GM11168 (cell line): Measurements from ENCODE around the gene VGF.
"Not testable (repeated sequence)": the region's sequence is repeated elsewhere in the genome, so short reads cannot be mapped to it uniquely, and the experiment has no call there.

ENCODE experiments used
- in situ Hi-C: fragments of 300-500 bp; cut with MboI; formaldehyde crosslinking; loops from one replicate; pipeline ENCODE4 v1.12.0; 2022; ENCODE audit warnings: low sequenced_read_pairs; ENCODE audit not compliant: unreplicated experiment

VGF gene

DNA sequence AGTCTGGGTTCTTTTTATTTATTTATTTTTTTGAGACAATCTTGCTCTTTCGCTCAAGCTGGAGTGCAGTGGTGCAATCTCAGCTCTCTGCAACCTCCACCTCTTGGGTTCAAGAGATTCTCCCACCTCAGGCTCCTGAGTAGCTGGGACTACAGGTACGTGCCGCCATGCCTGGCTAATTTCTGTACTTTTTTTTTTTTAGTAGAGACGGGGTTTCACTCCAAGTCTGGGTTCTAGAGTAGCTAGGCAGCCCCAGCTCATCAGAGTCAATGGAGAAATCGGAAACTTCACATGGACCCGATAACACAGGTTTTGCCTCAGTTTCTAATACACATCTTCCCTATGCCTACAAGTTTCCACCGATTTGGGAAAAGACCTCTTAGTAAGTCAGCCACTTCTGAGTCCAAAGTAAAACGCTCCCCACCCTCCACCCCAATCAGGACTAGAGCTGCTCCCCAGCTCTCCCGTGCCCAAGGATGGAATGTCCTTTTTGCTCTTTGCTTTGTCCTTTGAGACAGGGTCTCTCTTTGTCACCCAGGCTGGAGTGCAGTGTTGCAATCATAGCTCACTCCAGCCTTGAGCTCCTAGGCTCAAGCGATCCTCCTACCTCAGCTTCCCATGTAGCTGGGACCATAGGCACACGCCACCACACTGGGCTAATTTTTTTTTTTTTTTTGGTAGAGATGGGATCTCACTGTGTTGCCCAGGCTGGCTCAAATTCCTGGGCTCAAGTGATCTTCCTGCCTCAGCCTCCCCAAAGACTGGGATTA, 42.3 kb downstream of the VGF start:
- in situ Hi-C loops, result no loop called here

DNA sequence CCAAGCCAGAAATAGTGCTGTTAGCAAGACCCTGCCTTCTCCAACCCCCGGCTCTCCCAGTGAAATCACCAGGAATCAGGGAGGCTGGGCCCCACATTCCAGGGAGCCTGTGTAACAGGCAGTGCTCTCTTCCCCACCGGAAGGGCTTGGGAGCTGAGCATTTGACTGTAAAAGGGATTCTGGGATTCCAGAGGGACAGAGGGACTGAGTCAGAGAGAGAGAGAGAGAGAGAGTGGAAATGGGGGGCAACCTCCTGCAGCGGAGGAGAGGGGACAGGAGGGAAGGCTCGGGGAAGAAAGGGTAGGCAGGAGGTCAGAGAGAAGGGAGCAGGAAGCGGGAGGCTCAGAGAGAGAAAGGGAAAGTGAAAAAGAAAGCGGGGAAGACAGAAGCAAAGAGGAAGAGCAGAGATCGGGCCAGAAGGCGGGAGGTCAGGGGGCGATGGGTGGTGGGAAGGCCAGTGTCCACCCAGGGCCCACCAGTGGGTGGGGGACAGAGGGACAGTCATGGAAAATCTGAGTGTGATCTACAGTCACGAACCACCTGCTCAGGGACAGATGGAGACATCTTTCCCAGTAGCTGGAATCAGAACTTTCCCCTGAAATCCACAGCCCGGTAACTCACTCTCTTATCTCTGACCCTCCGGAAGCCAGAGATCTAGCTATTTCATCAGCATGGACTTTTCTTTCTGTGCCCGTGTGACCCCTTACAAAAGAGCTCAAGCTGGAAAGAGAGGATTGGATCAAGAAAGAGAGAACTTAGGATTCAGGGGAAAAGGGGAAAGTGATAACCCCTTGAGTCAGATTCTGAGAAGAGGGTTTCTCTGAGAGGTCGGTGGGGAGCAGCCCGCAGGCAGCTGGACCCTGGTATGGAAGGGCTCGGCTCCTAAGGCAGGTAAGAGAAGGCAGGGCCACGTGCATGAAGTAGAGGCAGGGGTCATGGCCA, 43.1 kb downstream of the VGF start:
- in situ Hi-C loops, result no loop called here

DNA sequence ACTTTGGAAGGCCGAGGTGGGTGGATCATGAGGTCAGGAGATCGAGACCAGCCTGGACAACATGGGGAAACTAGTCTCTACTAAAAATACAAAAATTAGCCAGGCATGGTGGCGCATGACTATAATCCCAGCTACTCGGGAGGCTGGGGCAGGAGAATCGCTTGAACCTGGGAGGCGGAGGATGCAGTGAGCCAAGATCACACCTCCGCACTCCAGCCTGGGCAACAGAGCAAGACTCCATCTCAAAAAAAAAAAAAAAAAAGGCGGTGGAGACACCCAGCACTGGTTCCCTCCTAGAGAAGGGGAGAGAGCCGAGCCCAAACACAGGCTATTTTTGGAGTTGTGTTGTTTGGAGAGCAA, 43.8 kb downstream of the VGF start:
- in situ Hi-C loops, result not testable (repeated sequence)

DNA sequence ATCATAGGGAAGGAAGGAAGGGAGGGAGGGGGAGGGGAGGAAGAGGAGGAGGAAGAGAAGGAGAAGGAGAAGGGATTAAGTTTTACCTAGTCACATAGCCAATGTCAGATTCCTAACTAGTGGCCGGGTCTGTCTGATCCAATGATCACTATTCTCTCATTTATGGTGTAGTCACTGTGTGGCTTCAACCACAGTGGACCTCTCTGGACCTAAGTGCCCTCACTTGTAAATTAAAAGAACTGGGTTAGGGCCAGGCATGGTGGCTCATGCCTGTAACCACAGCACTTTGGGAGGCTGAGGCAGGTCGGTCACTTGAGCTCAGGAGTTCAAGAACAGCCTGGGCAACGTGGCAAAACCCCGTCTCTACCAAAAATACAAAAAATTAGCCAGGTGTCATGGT, 45.1 kb downstream of the VGF start:
- in situ Hi-C loops, result no loop called here

DNA sequence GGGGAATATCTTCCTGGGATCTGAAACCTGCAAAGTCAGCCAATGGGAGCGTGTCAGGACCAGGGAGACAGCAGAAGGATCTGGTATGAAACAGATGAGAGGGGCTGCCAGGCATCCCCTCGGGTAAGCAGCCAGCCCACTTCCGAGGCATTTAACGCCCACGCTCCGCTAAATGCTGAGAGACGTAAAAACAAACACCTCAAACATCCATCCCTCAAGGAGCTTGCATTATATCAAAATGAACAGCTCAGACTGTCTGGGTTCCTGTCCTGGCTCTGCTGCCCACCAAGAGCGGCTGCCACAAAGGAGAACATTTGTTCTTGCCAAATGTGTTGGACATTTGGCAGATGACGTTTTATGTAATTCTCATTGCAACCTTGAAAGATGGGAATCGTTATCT, 45.5 kb downstream of the VGF start:
- in situ Hi-C loops, result no loop called here

DNA sequence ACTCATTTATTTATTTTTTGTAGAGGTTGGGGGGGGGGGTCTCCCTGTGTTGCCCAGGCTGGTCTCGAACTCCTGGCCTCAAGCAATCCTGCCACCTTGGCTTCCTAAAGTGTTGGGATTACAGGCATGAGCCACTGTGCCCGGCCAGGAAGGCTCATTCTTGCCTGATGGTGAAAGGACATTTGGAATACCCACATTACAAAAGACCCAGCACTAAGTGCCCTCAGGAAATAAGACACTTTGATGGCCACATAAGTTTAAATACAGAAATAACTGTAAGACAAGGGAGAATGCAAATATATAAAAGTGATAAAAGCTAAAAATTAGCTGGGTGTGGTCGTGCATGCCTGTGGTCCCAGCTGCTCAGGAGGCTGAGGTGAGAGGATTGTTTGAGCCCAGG, 46.5 kb downstream of the VGF start:
- in situ Hi-C loops, result no loop called here

DNA sequence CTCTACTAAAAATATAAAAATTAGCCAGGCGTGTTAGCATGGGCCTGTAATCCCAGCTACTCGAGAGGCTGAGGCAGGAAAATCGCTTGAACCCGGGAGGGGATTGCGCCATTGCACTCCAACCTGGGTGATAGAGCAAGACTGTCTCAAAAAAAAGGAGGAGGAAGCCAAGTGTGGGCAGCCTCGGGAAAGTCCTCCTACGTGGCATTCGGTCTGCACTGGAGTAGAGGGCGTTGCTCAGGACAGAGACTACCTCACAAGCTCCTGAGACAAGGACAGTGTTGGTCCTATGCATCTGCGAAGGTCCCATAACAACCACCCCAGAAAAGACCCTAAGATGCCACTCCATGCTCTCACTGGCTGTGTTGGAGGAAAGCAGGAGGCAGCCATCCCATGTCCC, 48.5 kb downstream of the VGF start:
- in situ Hi-C loops, result no loop called here

DNA sequence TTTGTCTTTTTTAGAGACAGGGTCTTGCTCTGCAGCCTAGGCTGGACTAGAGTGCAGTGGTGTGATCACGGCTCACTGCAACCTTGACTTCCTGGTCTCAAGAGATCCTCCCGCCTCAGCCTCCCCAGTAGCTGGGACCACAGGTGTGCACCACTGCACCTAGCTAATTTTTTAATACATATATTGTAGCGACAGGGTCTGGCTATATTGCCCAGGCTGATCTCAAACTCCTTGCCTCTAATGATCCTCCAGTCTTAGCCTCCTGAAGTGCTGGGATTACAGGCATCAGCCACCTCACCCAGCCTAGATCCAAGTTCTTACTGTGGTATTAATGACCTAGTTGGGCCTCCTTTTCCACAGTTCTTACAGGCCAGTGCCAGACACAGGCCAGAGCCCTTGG, 50.2 kb downstream of the VGF start:
- in situ Hi-C loops, result no loop called here

DNA sequence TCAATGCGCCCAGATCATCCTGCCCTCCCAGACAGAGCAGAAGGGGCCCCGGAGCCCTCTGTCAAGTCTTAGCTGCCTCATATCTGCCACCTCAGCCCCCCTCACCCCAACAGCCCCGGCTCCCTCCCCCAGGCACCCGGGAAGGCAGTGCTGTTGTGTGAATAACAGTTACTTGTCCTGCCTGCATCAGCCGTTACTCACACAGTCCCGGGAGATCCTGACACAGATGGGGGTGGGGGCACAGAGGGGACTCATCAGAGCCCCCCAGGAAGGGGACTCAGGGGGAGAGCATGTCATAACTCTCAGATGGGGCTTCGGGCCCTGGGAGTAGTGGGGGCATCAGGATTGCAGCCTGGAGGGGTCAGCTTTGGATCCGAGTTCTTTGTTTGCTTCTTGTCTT, 50.9 kb downstream of the VGF start:
- in situ Hi-C loops, result no loop called here

DNA sequence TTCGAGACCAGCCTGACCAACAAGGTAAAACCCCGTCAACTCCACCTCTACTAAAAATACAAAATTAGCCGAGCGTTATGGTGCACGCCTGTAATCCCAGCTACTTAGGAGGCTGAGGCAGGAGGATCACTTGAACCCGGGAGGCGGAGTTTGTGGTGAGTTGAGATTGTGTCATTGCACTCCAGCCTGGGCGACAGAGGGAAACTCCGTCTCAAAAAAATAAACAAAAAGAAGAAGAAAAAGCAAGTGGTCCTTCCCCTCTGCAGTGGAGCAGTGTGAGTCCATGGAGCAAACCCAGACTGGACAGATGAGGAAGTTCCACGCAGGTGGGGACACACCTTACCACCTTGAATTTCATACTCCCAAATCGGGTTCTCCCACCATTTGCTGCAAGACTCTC, 51.5 kb downstream of the VGF start:
- in situ Hi-C loops, result no loop called here

DNA sequence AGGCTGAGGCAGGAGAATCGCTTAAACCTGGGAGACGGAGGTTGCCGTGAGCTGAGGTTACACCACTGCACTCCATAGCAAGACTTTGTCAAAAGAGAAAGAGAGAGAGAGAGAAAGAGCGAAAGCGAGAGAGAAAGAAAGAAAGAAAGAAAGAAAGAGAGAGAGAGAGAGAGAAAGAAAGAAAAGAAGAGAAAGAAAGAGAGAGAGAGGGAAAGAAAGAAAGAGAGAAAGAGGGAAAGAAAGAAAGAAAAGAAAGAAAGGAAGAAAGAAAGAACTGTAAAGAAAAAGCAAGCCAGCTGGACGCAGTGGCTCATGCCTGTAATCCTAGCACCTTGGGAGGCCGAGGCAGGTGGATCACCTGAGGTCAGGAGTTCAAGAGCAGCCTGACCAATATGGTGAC, 52.2 kb downstream of the VGF start:
- in situ Hi-C loops, result not testable (repeated sequence)
